GM18907 (cell line): ENCODE data around the gene RPN2.

Source experiments
- ATAC-seq: cut with Tn5 transposase; IDR thresholded peaks from one replicate; pipeline ENCODE4 v1.9.1; 2021; ENCODE audit warnings: mild to moderate bottlenecking, moderate library complexity; ENCODE audit not compliant: unreplicated experiment

Gene RPN2

DNA sequence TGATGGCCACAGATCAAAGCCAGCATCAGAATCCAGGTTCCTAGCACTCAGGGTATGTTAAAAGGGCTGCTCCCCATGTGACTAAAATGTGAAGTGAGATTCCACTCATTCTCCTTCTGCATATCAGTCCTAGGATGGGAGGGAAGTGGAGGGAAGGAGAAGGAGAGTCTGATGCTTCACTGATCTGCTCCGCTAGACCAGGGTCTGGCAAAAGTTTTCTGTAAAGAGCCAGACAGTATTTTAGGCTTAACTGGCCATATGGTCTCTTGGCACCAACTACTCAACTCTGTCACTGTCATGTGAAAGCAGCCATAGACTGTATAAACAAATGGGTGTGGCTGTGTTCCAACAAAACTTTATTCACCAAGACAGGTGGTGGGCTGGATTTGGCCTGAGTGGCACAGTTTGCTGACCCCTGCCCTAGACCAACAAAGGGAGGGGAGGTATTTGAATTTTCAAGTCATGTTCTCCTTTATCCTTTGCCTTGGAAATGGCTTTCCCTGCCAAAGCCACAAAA, 59.9 kb downstream of the RPN2 start:
- no peak for ATAC-seq

DNA sequence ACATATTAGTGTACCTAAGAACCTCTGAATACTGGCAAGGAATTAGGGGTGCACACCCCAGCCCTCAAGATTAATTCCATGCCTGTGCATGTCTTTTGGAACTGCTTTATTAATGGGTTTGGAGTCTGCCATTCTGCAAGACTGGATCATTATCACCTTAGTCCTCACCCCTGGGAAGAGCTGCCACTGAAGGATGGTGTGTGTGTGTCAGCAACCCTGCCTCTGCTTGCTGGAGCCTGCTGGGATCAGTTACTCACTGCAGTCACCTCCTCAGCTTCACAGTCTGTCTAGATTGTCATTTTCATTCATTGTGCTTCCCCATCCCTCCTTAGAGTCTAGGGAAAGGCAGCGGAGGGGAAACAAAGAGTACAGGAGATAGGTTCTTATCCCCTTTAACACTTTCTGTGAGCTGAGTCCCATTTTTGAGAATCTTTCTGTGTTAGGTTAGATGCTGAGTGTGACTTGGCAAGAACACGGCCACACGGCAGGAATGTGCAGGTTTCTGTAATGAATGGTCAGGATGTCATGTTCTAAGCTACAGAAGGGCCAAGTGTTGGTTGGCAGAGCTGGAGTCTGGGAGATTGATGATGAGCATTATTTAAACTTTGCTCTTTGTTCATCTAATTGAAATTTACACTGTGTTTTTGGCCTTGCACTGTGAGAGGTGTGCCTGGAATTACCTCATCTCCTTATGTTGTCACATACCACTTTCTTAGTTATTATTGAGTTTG, 61.4 kb downstream of the RPN2 start:
- ATAC-seq, result no peak

DNA sequence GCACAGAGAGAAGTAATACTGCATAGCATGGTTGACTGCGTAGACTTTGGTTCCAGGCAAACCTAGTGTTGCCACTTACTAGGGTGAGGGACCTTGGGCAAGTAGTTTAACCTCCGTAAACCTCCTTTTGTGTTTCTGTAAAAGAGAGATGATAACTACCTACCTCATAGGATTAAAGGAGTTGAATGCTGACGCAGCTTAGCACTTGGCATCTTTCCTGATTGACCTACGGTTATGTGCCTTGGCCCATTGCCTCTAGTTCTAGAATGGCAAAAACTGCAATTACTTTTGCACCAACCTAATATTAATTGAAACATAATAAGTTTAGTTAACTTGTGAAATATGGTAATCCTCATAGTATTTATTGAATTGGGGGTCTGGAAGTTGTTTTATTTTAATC, 63.4 kb downstream of the RPN2 start:
- ATAC-seq, result no peak

DNA sequence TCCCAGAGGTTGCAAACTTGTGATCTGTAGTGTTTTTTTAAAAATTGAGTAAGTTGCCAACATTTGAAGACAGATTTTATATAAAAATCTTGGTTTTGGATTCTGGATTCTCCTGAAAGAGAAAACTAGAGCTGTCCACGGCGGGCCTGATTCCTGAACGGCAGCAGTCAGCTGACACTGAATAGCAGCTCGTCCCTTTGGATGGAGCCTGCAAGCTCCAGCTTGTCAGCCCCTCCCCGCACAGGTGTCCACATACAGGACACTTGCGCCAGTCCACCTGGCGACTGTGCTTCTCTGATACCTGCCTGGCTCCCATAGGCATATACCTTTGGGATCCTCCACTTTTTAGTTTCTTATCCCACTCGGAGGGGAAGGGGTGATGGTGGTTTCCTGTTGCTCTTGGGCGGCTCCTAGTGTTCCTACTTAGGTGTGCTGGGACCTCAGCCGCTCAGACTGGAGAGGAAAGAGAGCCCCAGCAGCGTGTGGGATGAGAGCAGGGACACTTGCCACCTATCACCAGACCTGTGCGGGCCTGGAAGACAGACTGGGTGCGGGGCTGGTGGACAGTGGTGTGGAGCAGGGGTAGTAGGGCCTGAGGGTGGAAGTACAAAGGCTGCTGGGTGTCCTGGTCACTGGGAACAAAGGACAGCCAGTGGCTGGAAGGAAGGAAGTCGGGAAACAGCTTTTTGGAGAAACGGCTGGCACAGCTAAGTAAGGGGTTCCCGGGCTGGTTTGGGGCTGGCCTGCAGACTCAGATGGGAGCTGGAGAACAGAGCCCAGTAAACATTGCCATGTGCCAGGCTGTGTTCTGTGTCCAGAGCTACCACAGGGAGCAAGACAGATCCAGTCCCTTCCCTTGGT, 64.2 kb downstream of the RPN2 start:
- ATAC-seq, result no peak

DNA sequence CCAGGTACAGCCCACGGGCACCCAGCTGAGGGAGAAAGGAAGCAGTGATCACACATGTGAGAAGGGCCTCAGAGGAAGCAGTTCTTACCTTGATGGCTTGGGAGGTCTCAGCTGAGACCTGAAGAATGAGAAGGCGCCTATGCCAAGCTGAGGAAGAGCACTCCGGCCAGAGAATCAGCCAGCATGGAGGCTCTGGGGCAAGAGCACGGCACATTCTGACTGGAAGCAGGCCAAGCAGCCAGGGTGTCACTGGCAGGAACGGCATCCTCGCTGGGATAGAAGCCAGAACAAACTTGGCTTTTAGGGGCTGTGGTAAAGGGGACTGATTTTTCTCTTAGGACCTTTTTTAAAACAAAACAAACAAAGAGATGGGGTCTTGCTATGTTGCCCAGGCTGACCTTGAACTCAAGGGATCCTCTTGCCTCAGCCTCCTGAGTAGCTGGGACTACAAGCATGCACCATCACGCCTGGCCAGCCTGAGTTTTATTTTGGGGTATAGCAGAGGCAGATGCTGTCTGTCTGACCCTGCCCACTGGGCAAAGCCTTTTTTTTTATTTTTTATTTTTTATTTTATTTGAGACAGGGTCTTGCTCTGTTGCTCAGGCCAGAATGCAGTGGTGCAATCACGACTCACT, 64.9 kb downstream of the RPN2 start:
- ATAC-seq, result no peak

DNA sequence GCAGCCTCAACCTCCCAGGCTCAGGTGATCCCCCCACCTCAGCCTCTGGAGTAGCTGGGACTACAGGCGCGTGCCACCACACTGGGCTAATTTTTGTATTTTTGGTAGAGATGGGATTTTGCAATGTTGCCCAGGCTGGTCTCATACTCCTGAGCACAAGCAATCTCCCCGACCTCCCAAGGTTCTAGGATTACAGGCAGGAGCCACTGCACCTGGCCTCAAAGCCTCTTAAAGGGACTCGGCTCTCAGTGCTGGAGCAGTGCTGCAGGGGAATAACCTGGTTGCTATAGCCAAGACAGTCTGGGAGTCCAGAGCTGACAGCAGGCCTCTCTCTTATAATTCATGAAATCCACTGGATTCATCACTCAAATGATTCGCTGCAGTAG, 65.4 kb downstream of the RPN2 start:
- no peak for ATAC-seq

DNA sequence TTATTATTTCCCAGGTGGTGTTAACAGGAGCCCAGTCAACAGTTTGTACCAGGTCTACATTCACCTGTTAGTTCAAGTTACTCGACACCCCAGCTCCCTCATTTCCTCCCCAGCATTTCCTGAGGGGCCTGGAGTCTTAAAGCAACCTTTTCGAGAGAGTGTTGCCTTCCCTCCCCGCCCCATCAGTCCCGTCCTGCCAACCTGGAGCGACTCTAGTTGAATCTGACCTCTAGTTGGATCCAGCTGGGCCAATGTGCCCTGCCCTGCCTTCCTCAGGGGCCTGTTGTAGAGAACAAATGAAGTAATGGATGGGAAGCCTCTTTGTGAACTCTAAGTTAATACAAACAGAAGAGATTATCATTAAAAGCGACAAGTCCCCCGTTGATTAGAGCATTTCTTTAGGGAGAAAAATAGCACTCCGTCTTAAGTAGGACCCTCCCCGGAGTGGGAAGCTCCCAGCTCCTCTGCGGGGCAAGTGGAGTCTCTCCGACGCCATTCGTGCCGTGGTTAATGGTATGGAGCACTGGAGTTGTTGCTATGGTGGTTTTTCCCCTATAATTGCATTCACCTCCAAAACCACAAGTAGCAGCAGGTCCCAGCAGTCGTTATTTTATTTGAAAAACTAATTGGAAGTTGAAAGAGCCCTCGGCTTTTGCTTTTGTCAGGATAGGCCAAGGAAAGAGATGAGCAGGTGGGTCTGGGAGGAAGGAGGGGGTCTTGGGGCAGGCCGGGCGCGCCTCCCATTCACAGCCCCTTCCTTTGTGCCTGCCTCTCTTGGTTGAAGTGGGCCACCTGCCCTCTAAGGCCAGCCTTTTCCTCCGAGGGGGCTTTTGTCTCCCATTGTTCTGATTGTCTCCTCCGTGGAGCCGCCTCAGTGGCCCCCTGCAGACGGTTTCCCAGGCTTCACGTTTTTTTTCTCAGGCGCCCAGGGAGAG, 66.4 kb downstream of the RPN2 start:
- no peak for ATAC-seq

DNA sequence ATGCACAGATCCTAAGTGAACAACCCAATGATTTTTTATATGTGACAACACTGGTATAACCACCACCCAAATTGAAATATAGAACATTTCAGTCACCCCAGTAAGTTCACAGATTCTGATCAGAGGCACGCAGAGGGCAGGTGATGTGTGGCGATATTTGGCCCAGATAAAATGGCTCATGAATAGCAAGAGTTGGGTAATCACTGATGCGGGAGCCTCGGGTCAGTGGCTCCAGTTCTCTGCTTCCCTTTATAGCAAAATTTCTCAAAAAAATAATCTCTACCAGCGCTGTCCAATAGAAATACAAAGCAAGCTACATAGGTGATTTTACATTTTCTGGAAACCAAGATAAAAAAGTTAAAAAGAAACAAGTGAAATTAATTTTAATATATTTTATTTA, 67.6 kb downstream of the RPN2 start:
- ATAC-seq, result no peak

DNA sequence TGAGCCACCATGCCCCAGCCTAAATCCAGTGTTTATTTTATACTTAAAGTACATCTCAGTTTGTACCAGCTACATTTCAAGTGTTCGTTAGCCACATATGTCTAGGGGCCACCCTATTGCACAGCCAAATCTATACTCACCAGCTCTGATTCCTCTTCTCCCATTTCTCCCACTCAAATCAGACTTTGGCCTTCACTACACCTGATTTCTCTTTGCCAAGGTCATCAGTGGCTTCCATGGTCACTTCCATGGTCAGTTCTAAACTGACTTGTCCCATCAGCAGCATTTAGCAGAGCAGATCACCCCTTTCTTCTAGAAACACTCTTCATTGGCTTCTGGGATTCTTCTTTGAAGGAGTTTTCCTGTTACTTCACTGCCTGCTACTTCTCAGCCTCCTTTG, 68.4 kb downstream of the RPN2 start:
- ATAC-seq, result no peak

DNA sequence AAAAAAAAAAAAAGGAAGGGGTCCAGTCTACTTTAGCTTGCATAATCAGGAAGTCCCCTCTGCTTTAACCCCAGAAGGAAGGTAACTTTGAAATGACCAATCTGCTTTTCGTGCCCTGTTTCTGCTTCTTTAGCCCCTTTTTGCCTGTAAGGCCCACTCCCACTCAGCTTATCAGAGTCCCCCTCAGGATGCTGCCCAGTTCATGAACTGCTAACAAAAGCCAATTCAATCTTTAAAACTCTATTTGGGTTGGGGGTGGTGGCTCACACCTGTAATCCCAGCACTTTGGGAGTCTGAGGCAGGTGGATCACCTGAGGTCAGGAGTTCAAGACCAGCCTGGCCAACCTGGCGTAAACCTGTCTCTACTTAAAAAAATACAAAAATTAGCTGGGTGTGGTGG, 70.2 kb downstream of the RPN2 start:
- ATAC-seq, result no peak

DNA sequence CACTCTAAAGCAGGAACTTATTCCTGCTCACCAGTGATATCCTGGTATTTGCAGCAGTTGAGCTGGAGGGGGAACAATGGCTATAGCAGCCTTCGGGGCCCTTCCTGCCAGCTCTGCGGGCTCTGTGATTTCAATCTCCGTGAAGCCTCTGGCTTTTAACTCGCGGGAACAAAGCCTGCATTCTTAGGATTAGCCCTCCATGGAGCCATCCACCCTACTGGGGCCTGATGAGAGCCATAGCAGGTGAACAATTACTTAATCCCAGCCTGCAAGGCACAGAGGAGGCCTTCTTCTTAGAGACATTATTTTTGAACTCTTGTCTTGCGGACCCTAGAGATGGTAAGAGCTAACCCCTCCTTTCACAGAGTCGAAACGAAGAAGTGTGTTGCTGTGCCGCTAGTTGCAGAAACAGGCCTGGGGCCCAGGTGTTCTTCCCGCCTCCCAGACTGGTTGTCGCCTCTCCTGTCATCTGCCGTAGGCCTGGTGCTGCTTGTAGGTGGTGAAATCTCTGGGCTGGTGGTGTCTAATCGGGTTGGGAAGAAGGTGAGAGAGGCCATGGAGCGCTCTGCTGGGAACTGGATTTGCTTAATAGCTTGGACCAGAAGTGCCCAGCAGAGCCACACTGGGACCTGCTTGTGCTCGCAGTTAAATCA, 72.8 kb downstream of the RPN2 start:
- ATAC-seq, result no peak

DNA sequence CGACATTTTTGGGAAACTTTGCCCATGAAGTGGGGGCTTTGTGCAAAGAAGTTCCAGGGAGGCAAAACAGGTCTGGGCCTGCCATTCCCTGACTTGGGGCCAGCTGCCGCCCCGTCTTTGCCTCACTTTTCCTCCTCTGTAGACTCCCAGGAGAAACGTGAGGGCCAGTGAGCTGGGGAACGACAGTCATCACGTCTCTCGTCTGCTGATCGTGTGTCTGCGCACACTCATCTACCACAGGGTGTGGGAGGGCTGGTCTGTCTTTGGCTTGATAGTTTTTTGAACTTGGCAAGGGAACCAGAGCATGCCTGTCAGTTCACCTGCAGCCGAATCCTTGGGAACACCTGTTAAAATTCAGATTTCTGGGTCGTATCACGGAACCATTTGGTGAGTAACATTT, 74.0 kb downstream of the RPN2 start:
- no peak for ATAC-seq

DNA sequence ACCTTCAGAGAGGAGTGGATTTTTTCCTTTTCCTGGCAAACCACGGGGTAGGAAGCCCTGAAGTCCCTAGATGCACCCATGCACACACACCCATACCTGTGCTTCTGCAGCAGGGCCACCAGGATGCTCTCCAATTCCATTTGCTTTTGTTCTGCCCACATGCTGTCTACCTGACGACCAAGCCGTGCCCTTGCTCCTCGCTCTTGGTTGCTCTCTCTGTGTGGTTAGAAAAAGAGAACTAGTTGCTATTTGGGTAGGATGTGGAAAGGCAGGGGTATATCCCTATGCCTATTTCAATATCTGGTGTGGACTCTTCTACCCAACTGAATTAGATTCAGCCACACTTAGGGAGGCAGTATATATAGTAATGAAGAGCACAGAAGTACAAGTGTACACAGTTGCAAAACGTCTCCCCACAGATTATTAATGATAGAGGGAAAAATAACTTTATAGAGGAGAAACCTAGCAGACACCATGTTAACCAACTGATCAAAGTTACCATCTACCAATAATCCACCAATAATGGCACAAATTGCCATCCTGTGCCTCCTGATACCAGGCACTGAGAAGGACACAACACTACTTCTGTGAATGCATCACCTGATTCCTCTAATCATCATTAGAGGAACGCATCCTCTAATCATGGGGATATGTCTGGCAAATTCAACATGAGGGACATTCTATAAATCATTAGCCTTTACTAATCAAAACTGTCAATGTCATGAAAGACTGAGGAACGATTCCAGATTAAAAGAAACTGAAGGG, 75.2 kb downstream of the RPN2 start:
- no peak for ATAC-seq

DNA sequence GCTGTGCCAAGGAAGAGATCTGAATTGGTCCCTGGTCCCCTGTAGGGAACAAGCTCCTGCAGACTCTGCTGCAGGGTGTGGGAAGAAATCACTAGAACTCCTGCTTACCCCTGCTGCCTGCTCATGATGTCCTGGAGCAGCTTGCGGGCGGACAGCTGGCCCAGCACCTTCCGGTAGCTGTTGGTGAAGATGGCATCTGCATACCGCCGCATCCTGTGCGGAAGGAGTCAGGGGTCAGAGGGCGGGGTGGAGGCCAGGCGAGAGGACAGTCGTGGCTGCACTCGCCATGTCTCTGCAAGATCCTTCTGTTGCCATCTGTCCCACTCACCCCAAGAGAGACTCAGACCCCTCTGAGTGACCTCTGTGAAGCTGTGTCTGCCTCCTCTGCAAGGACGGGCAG, 77.2 kb downstream of the RPN2 start:
- ATAC-seq, result no peak

DNA sequence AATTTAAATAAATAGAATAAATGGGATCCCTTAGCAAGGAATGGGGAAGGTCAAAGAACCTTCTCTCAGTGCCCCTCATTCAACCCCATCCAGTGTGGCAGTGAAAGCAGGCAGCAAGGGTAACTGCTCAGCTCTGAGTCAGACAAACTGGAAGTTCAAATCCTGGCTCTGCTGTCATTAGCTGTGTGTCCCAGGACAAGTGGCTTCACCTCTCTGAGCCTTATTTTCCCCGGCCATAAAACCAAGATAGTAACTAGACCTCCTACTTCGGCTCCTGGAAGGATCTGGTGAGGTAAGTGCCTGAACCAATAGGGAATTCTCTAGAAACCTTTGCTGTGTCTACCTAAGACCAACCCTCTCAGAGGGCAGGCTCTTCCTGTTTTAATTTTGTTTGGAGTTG, 78.4 kb downstream of the RPN2 start:
- ATAC-seq, result no peak

DNA sequence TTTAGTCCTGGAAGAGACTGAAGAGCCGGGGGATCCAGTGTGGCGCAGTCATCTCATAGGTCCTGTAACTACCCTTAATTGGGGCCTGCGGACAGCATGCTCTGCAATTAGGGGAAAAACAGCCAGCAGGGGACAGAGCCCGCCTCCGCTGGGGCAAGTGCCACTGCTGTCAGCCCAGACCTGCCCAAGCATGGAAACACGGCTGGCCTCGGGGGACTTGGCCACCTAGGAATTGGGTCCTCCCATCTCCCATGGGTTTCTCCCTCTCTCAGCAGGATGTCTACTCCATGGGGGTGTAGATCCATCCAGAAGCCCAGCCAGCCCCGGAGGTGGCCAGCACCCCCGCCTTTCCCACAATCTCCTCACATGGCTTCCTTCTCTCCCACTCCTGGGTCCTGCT, 78.9 kb downstream of the RPN2 start:
- ATAC-seq, result no peak

DNA sequence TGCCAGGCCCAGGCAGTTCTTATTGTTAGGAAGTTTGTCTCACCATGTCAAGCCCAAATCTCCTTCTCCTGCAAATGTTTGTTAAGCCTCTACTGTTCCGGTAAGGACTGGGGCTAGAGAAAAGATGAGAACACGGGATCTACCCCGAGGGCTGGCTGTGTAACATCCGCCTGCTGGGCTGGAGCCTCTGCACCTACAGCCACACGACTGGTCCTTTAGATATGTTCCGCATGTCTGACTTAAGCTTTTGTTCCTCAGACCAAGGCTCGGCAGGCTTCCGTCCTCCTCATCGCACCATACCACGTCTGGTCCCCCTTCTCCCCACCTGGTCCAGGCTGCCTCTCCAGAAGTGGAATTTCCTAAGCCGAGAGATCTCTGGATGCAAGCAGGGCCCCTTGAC, 79.9 kb downstream of the RPN2 start:
- no peak for ATAC-seq

DNA sequence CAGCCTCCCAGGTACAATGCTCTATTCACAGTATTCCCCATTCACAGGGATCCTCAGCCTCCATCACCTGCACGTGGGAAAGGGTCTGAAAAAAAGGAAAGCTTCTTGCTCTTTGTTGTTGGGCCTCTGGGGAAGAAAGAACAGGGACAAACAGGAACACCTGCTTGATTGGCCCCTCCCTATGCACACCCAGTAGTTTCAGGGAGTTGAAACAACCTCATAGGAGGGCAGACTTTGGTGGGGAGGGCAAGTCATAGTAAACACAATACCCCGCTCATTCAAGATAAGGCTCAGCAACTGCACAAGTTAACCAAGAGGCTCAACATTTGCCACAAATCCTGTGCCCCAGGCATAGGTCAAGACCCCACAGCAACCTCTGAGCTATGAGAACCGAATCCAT, 80.7 kb downstream of the RPN2 start:
- ATAC-seq, result no peak

DNA sequence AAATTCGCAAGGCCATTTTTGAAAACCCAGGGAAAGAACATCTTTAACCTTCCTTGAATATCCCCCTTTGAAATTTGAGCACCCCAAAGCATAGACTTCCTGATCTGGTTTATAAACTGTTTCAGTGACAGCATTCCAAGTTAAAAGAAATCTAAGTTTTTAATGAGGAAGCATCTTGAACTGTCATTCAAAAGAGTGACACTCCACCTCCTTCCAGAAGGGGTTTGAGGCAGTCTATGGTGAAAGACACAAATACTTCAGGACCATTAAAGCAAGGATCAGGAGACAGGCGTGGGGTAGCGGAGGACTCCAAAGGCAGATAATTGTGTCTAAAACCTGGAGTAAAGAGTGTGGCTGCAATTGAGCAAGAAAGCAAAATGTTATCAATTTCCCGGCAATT, 81.8 kb downstream of the RPN2 start:
- no peak for ATAC-seq
